A673 (cell line): ENCODE results near the gene MTARC1.

Experiments used
- CTCF ChIP-seq: fragments of 300-800, 200-600 bp; sonication (generic); conservative IDR thresholded peaks from 2 replicates; pipeline ENCODE4 v1.5.1; 2017; ENCODE audit warnings: low read depth, mild to moderate bottlenecking, antibody characterized with exemption, low read length, moderate library complexity, mixed read lengths
- EZH2 ChIP-seq: fragments of 200-600 bp; sonication (generic); IDR thresholded peaks from 2 replicates; pipeline ENCODE4 v1.6.1; 2017; ENCODE audit warnings: borderline replicate concordance, low read depth, mild to moderate bottlenecking, mixed read lengths, antibody characterized with exemption, low read length; ENCODE audit not compliant: poor library complexity, severe bottlenecking

GRCh38 chr1:220755309-220755708 is 31.4 kb upstream of the MTARC1 start:
- TF ChIP-seq EZH2 (no peak), CTCF (no peak)
